ENCODE measurements around the gene SV2C. TPM values are rescaled to one million over a fixed set of nuclear protein-coding genes. Genes with fewer than 3 reads are reported as not detected.

SV2C gene
- polyA plus RNA-seq, 3 donors, result 0.01 to 0.02 TPM; not detected in 1

GRCh38 chr5:76303921-76304320 is 220.7 kb downstream of the SV2C start:
- peaks cover 41% of the 10 kb centered on the region for H3K4me1 Mint-ChIP-seq
- H3K36me3 Mint-ChIP-seq, result peaks cover 0 to 3% of the 10 kb centered on the region in 2 donors
- no peaks in the 10 kb centered on the region for H3K27me3 Mint-ChIP-seq (ENCODE audit: low read depth in 3 of 3)
- TF ChIP-seq CTCF (IDR thresholded peaks at IDR 0.05), result no peak
- Histone ChIP-seq H3K36me3 (replicated peaks in 1 of 2; ENCODE audit: control insufficient read depth in 1 of 2, insufficient read depth in 2 of 2, low read length in 2 of 2) (no peaks in the 10 kb centered on the region), H3K4me1 (ENCODE audit: control insufficient read depth in 1 of 2, insufficient read depth in 2 of 2, low read length in 2 of 2) (peaks cover 38 to 42% of the 10 kb centered on the region in 2 donors), H3K79me2 (ENCODE audit: insufficient read depth, low read length) (no peaks in the 10 kb centered on the region), H3K27ac (ENCODE audit: low read depth in 1 of 2, low read length in 2 of 2) (peak overlapping the region in 1 of 2 donors; percentile 85), H3K4me2 (replicated peaks; ENCODE audit: extremely low read depth, low read length, poor library complexity, severe bottlenecking) (no peak overlapping the region), H3K9me3 (replicated peaks in 1 of 2; ENCODE audit: control insufficient read depth in 1 of 2, insufficient read depth in 1 of 2, low read length in 2 of 2) (no peaks in the 10 kb centered on the region), H2AFZ (ENCODE audit: insufficient read depth, low read depth, low read length, poor library complexity, severe bottlenecking) (peak overlapping the region; percentile 7), H3K9ac (ENCODE audit: insufficient read depth, low read length, poor library complexity, severe bottlenecking) (no peak overlapping the region), H3K27me3 (ENCODE audit: control insufficient read depth in 2 of 2, insufficient read depth in 2 of 2, low read length in 2 of 2) (no peaks in the 10 kb centered on the region), H4K20me1 (ENCODE audit: insufficient read depth, low read length) (no peaks in the 10 kb centered on the region), H3K4me3 (replicated peaks in 1 of 3; ENCODE audit: low read depth in 2 of 3, low read length in 3 of 3) (no peak overlapping the region)
- no CpG with 5 or more reads among the region's 7 CpGs for WGBS (ENCODE audit: insufficient coverage)
- intact Hi-C loops (cut with micrococcal nuclease), result loop anchor here in 1 of 2 donors (10.0 kb wide), 1 partner anchor 71 kb away; no protein-coding TSS in a partner anchor
- H3K27ac Mint-ChIP-seq, result peak overlapping the region in 6 of 7 donors; percentile 6 to 95 (median 88)
- DNase-seq, result peak; percentile 43 to 88 (median 64)
- H3K9me3 Mint-ChIP-seq, result peaks cover 0 to 2% (median 0%) of the 10 kb centered on the region in 7 donors
- H3K4me3 Mint-ChIP-seq, result no peak overlapping the region

DNA sequence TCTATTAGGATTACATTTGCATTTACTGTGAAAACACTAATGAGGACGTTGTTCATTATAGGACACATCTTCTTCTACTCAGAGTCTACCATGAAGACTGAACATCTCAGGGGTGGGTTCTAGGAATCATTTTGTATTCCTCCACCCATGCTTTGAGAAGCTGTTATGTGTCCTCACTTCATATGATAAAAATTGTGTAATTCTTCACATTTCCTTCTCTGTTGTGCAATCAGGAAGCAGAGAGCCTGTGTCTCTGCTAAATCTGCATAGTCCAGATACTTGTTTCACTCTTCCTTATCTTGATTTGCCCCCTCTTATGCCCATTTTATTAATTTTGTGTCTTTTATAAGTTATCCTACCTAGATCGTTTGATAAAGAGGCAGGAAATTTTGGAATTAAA is 222.1 kb downstream of the SV2C start:
- peaks cover 2 to 4% of the 10 kb centered on the region in 2 donors for H3K36me3 Mint-ChIP-seq
- WGBS (ENCODE audit: insufficient coverage), result no CpG with 5 or more reads among the region's 2 CpGs
- H3K27me3 ChIP-seq (ENCODE audit: control insufficient read depth in 2 of 2, insufficient read depth in 2 of 2, low read length in 2 of 2), result no peaks in the 10 kb centered on the region
- peak overlapping the region; percentile 43 to 77 for H3K4me3 Mint-ChIP-seq
- H3K4me1 ChIP-seq (ENCODE audit: control insufficient read depth in 1 of 2, insufficient read depth in 2 of 2, low read length in 2 of 2), result peaks cover 38 to 42% of the 10 kb centered on the region in 2 donors
- no peaks in the 10 kb centered on the region for H3K79me2 ChIP-seq (ENCODE audit: insufficient read depth, low read length)
- no peak for TF ChIP-seq CTCF (IDR thresholded peaks at IDR 0.05)
- H3K36me3 ChIP-seq (replicated peaks in 1 of 2; ENCODE audit: control insufficient read depth in 1 of 2, insufficient read depth in 2 of 2, low read length in 2 of 2), result no peaks in the 10 kb centered on the region
- peaks cover 41% of the 10 kb centered on the region for H3K4me1 Mint-ChIP-seq
- no peaks in the 10 kb centered on the region for H3K27me3 Mint-ChIP-seq (ENCODE audit: low read depth in 3 of 3)
- H3K4me2 ChIP-seq (replicated peaks; ENCODE audit: extremely low read depth, low read length, poor library complexity, severe bottlenecking), result peak overlapping the region; percentile 64
- H3K9me3 ChIP-seq (replicated peaks in 1 of 2; ENCODE audit: control insufficient read depth in 1 of 2, insufficient read depth in 1 of 2, low read length in 2 of 2), result no peaks in the 10 kb centered on the region
- peak; percentile 53 to 85 (median 73) for DNase-seq
- H3K27ac ChIP-seq (ENCODE audit: low read depth in 1 of 2, low read length in 2 of 2), result peak overlapping the region; percentile 55 to 85
- H2AFZ ChIP-seq (ENCODE audit: insufficient read depth, low read depth, low read length, poor library complexity, severe bottlenecking), result peak overlapping the region; percentile 68
- H3K4me3 ChIP-seq (replicated peaks in 1 of 3; ENCODE audit: low read depth in 2 of 3, low read length in 3 of 3), result peak overlapping the region; percentile 13 to 48 (median 30)
- H3K9ac ChIP-seq (ENCODE audit: insufficient read depth, low read length, poor library complexity, severe bottlenecking), result no peak overlapping the region
- H3K9me3 Mint-ChIP-seq, result peaks cover 0 to 2% (median 0%) of the 10 kb centered on the region in 7 donors
- H4K20me1 ChIP-seq (ENCODE audit: insufficient read depth, low read length), result no peaks in the 10 kb centered on the region
- peak overlapping the region; percentile 82 to 95 (median 93) for H3K27ac Mint-ChIP-seq
- intact Hi-C loops (cut with micrococcal nuclease), result loop anchor here in 1 of 2 donors (10.0 kb wide), 1 partner anchor 70 kb away; no protein-coding TSS in a partner anchor

Data from CD14-positive monocyte (primary cell).